IMR-90 (cell line): ENCODE data around the gene CDK17. TPM values are rescaled to one million over a fixed set of nuclear protein-coding genes. Genes with fewer than 3 reads are reported as not detected.

Experiments used
- ATAC-seq: fragments of 200-7000 bp; cut with Tn5 transposase; 2 replicates; pipeline ENCODE4 v1.9.1; 2020; ENCODE audit warnings: low read depth, mild to moderate bottlenecking, moderate library complexity
- BruUV-seq: library from RNA; stranded (reverse); fragments of 400-500 nt; replicated peaks from 2 replicates; lab custom pipeline; 2021; lab: Mats Ljungman, UMichigan
- CTCF ChIA-PET: fragments of 300-600 bp; formaldehyde crosslinking; extraction: SDS; loops from one replicate; lab custom pipeline; 2021; ENCODE audit warnings: antibody characterized with exemption; lab: Yijun Ruan, JAX
- POLR2A ChIA-PET: fragments of 300-600 bp; sonication (Branson Sonifier 250); formaldehyde crosslinking; loops from one replicate; lab custom pipeline; 2022; ENCODE audit warnings: antibody characterized with exemption; ENCODE audit not compliant: unreplicated experiment; lab: Charles Lee
- DNase-seq: peaks from one replicate; pipeline ENCODE4 v3.0.0; 2013
- H2AFZ ChIP-seq: replicated peaks from 2 replicates; pipeline ENCODE3; 2013; ENCODE audit warnings: low read length, mild to moderate bottlenecking; ENCODE audit not compliant: poor library complexity
- H2AK5ac ChIP-seq: 2 replicates; pipeline ENCODE4 v1.6.1; 2013; ENCODE audit warnings: low read depth, low read length, inconsistent platforms
- H2AK9ac ChIP-seq: replicated peaks from 2 replicates; pipeline ENCODE3; 2013; ENCODE audit warnings: mild to moderate bottlenecking, low read depth, low read length, moderate library complexity; ENCODE audit not compliant: poor library complexity
- H2BK120ac ChIP-seq: 2 replicates; pipeline ENCODE4 v1.6.1; 2013; ENCODE audit warnings: low read depth, low read length, inconsistent platforms
- H2BK15ac ChIP-seq: 3 replicates; pipeline ENCODE4 v1.6.1; 2013; ENCODE audit warnings: low read depth, low read length, inconsistent platforms
- H2BK20ac ChIP-seq: 2 replicates; pipeline ENCODE4 v1.6.1; 2013; ENCODE audit warnings: low read depth, mild to moderate bottlenecking, inconsistent platforms, low read length, moderate library complexity
- H2BK5ac ChIP-seq: 2 replicates; pipeline ENCODE4 v1.6.1; 2013; ENCODE audit warnings: mild to moderate bottlenecking, low read depth, low read length, inconsistent platforms; ENCODE audit not compliant: poor library complexity, severe bottlenecking
- H3K14ac ChIP-seq: replicated peaks from 2 replicates; pipeline ENCODE4 v1.6.1; 2013; ENCODE audit warnings: low read depth, low read length, inconsistent platforms
- H3K18ac ChIP-seq: 2 replicates; pipeline ENCODE4 v1.6.1; 2013; ENCODE audit warnings: low read depth, low read length, control low read depth
- H3K23ac ChIP-seq: 2 replicates; pipeline ENCODE4 v1.6.1; 2013; ENCODE audit warnings: low read depth, low read length, inconsistent platforms
- H3K27ac ChIP-seq: 2 replicates; pipeline ENCODE4 v1.5.1; 2013; ENCODE audit warnings: mild to moderate bottlenecking, control low read depth, low read length; ENCODE audit not compliant: insufficient read depth
- H3K27me3 ChIP-seq: 2 replicates; pipeline ENCODE4 v1.6.1; 2013; ENCODE audit warnings: low read length; ENCODE audit not compliant: control insufficient read depth, insufficient read depth
- H3K36me3 ChIP-seq: 2 replicates; pipeline ENCODE4 v1.6.1; 2013; ENCODE audit warnings: low read length, mixed read lengths; ENCODE audit not compliant: control insufficient read depth, insufficient read depth
- H3K4ac ChIP-seq: 2 replicates; pipeline ENCODE4 v1.6.1; 2013; ENCODE audit warnings: low read depth, low read length, inconsistent platforms
- H3K4me1 ChIP-seq: 2 replicates; pipeline ENCODE4 v1.6.1; 2013; ENCODE audit warnings: low read length, mixed read lengths; ENCODE audit not compliant: control insufficient read depth, insufficient read depth
- H3K4me2 ChIP-seq: 2 replicates; pipeline ENCODE4 v1.6.1; 2013; ENCODE audit warnings: low read depth, mild to moderate bottlenecking, control low read depth, low read length, moderate library complexity
- H3K4me3 ChIP-seq: 2 replicates; pipeline ENCODE4 v1.5.1; 2013; ENCODE audit warnings: low read depth, mild to moderate bottlenecking, control low read depth, low read length, moderate library complexity; ENCODE audit not compliant: insufficient read depth
- H3K56ac ChIP-seq: 2 replicates; pipeline ENCODE4 v1.6.1; 2013; ENCODE audit warnings: low read length, inconsistent platforms; ENCODE audit not compliant: insufficient read depth; ENCODE audit errors: extremely low read depth
- H3K79me1 ChIP-seq, 2 experiments: 2 replicates each; pipeline ENCODE4 v1.6.1; 2013; ENCODE audit warnings: low read length in 2 of 2, inconsistent platforms in 1 of 2, low read depth in 1 of 2
- H3K9ac ChIP-seq: 2 replicates; pipeline ENCODE4 v1.6.1; 2013; ENCODE audit warnings: low read depth, low read length, control low read depth
- H3K9me1 ChIP-seq: 2 replicates; pipeline ENCODE4 v1.6.1; 2013; ENCODE audit warnings: low read length, inconsistent platforms; ENCODE audit not compliant: insufficient read depth
- H3K9me3 ChIP-seq: 2 replicates; pipeline ENCODE4 v1.6.1; 2013; ENCODE audit warnings: low read length; ENCODE audit not compliant: control insufficient read depth, insufficient read depth
- H4K20me1 ChIP-seq: 2 replicates; pipeline ENCODE4 v1.6.1; 2013; ENCODE audit warnings: low read length, inconsistent platforms; ENCODE audit not compliant: insufficient read depth
- H4K5ac ChIP-seq: 2 replicates; pipeline ENCODE4 v1.6.1; 2013; ENCODE audit warnings: mild to moderate bottlenecking, low read depth, low read length, control low read depth
- H4K8ac ChIP-seq, 2 experiments: 2 replicates each; pipeline ENCODE4 v1.6.1; 2013; ENCODE audit warnings: low read depth in 2 of 2, low read length in 2 of 2, control low read depth in 1 of 2, inconsistent platforms in 1 of 2
- H4K91ac ChIP-seq: 2 replicates; pipeline ENCODE4 v1.6.1; 2013; ENCODE audit warnings: low read depth, low read length, inconsistent platforms; ENCODE audit not compliant: insufficient read depth
- BHLHE40 ChIP-seq: fragments of 150-350 bp; IDR thresholded peaks from 2 replicates; pipeline ENCODE4 v1.6.1; 2016; ENCODE audit warnings: mild to moderate bottlenecking, low read depth, low read length
- CHD1 ChIP-seq: IDR thresholded peaks from 2 replicates; pipeline ENCODE4 v1.6.1; 2012; ENCODE audit warnings: low read depth, low read length, improper control_type of control experiment
- MAFK ChIP-seq: IDR thresholded peaks from 2 replicates; pipeline ENCODE4 v1.6.1; 2012; ENCODE audit warnings: low read depth, low read length, improper control_type of control experiment
- MAZ ChIP-seq: IDR thresholded peaks from 2 replicates; pipeline ENCODE4 v1.6.1; 2012; ENCODE audit warnings: low read depth, mild to moderate bottlenecking, low read length, improper control_type of control experiment, moderate library complexity, borderline replicate concordance
- MXI1 ChIP-seq: IDR thresholded peaks from 2 replicates; pipeline ENCODE4 v1.6.1; 2012; ENCODE audit warnings: low read depth, mild to moderate bottlenecking, low read length, moderate library complexity, borderline replicate concordance
- POLR2A ChIP-seq: IDR thresholded peaks from 2 replicates; pipeline ENCODE4 v1.6.1; 2012; ENCODE audit warnings: mild to moderate bottlenecking, low read depth, low read length
- WGBS, 2 experiments: methylation state at CpG; one replicate each; pipeline versions ENCODE4 v1.1.5 to v1.1.7; 2013; ENCODE audit warnings: missing lambda C conversion rate in 2 of 2; ENCODE audit not compliant: insufficient read length in 1 of 2; ENCODE audit errors: extremely low coverage in 2 of 2; 5-methylcytosine and 5-hydroxymethylcytosine counted together
- dilution Hi-C: fragments of 300-500 bp; cut with HindIII; formaldehyde crosslinking; loops from one replicate; pipeline ENCODE4 v1.14.3; 2018; ENCODE audit warnings: low sequenced_read_pairs; ENCODE audit not compliant: unreplicated experiment
- in situ Hi-C: fragments of 300-500 bp; cut with MboI; formaldehyde crosslinking; loops from 3 replicates; pipeline ENCODE4 v1.14.3; 2019; ENCODE audit warnings: low sequenced_read_pairs, inconsistent platforms, mixed read lengths
- intact Hi-C: fragments of 100-400 bp; cut with micrococcal nuclease; formaldehyde crosslinking; loops from 2 replicates; pipeline ENCODE4 v1.10.0; 2022
- polyA plus RNA-seq, 3 experiments: library from polyadenylated mRNA; depleted of rRNA; stranded (reverse); fragments of >200 nt; gene quantifications; 2 replicates each; pipeline ENCODE4 v1.2.3, GENCODE V29; 2012; ENCODE audit warnings: low replicate concordance in 1 of 3
- total RNA-seq: library from RNA; depleted of rRNA; stranded (reverse); fragments of >200 nt; gene quantifications from 2 replicates; pipeline ENCODE4 v1.2.3, GENCODE V29; 2012

Gene CDK17
- total and polyA plus RNA-seq, 2 of the 4 experiments (the other 2 are of a cell fraction), result 14.5 to 50.2 TPM

DNA sequence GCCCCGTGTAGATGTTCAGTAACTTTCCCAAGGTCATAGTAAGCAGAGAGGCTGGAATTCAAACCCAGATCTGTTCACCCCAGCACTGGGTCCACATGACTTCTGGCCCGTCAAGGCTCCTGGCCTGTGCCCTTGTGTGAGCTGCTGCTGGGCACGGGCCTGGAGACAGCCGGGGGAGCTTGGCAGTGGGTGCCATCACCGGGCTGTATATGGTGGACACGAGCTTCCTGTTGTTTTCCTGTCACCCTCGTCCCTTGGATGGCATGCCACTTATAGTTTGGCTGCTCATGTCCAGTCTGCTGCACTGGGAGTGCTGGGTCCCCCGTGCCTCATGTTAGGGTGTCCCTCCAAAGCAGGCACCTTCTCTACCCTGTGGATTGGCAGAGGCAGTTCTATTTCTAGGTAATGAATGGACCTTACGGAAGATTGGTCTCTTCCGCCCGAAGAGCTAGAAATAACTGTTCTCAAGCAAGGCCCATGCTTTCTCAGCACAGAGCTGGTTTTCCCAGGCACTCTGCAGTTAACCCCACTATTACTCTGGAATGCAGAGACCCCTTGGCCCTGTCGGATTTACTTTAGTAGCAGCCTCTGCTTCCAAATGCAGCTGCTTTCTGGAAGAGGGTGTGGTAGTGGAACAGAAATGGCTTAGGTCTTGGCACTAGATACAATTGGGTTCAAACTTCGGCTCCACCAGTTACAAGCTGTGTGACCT, 161.7 kb downstream of the CDK17 start:
- no peak overlapping the region for H4K91ac ChIP-seq

More for the DNA sequence above, 161.7 kb downstream of the CDK17 start:
- no peak for DNase-seq
- intact Hi-C loops, result no loop called here
- Histone ChIP-seq H4K20me1 (peaks cover 81% of the 10 kb centered on the region), H3K14ac (0 out of 2 replicates have a peak overlapping the region, but pooled peaks have one; percentile 55), H3K23ac (peak overlapping the region; percentile 28), H3K18ac (peak overlapping the region; percentile 32), H3K9ac (no peak overlapping the region), H2BK20ac (no peak overlapping the region), H2BK15ac (no peak overlapping the region), H3K4me3 (no peak overlapping the region), H3K4me2 (no peak overlapping the region), H2BK120ac (no peak overlapping the region; the same call in 1 of the 2 replicates), H3K56ac (no peak overlapping the region), H3K27me3 (no peaks in the 10 kb centered on the region), H2AK9ac (no peak overlapping the region), H2BK5ac (peak overlapping the region; percentile 13), H3K4me1 (peaks cover 44% of the 10 kb centered on the region), H4K5ac (no peak overlapping the region; the same call in 1 of the 2 replicates), H3K9me3 (no peaks in the 10 kb centered on the region), H3K79me1 (peaks cover 41 to 93% of the 10 kb centered on the region in 2 experiments), H2AK5ac (peak overlapping the region; percentile 30; the same call in 1 of the 2 replicates), H3K4ac (peak overlapping the region; percentile 24; the same call in 1 of the 2 replicates), H3K27ac (no peak overlapping the region), H3K9me1 (peaks cover 46% of the 10 kb centered on the region), H2AFZ (no peak overlapping the region), H3K36me3 (peaks cover 6% of the 10 kb centered on the region), H4K8ac (no peak overlapping the region)
- ChIA-PET POLR2A (no interaction called here), CTCF (interaction anchor here (0.6 to 1.3 kb wide), 3 partner anchors 12 to 162 kb away, joined by 3 to 6 read pairs (median 3); partner anchors contain the start of gene CDK17)
- dilution Hi-C loops, result no loop called here
- TF ChIP-seq MXI1 (no peak), POLR2A (no peak), CHD1 (no peak), MAFK (no peak), BHLHE40 (no peak), MAZ (no peak)
- no peak for ATAC-seq
- BruUV-seq, result no TSS peak
- WGBS, 2 experiments, result 93% methylated on average over 4 of the region's 13 CpGs; no CpG with 5 or more reads in 1 of the 2 experiments
- in situ Hi-C loops, result no loop called here
